PC-9 (cell line): ENCODE measurements around the gene CACNA1G. TPM values are rescaled to one million over a fixed set of nuclear protein-coding genes. Genes with fewer than 3 reads are reported as not detected.

Experiments used
- BruUV-seq: library from RNA; stranded (reverse); fragments of 400-500 nt; replicated peaks from 2 replicates; lab custom pipeline; 2021; lab: Mats Ljungman, UMichigan
- CTCF ChIA-PET: fragments of 300-600 bp; sonication (Branson Sonifier 250); formaldehyde crosslinking; loops from one replicate; lab custom pipeline; 2022; ENCODE audit warnings: antibody characterized with exemption; lab: Charles Lee
- POLR2A ChIA-PET: fragments of 300-600 bp; sonication (Branson Sonifier 250); formaldehyde crosslinking; loops from one replicate; lab custom pipeline; 2022; ENCODE audit warnings: antibody characterized with exemption; ENCODE audit not compliant: unreplicated experiment; lab: Charles Lee
- DNase-seq, 2 experiments: peaks; one replicate each; pipeline versions ENCODE4 v3.0.0 to v3.0.0-alpha.2; 2015 to 2022; ENCODE audit warnings: mixed read lengths in 1 of 2
- H2AFZ ChIP-seq: fragments of 200-600 bp; sonication (generic); 2 replicates; pipeline ENCODE4 v1.8.1; 2017; ENCODE audit warnings: antibody characterized with exemption
- H3F3A ChIP-seq: fragments of 200-600 bp; sonication (generic); 2 replicates; pipeline ENCODE4 v1.8.1; 2017; ENCODE audit warnings: antibody characterized with exemption, mild to moderate bottlenecking, low read depth; ENCODE audit not compliant: insufficient read depth
- H3K27ac ChIP-seq: fragments of 200-600 bp; sonication (generic); 2 replicates; pipeline ENCODE4 v1.6.1; 2016; ENCODE audit warnings: mixed run types
- H3K27me3 ChIP-seq: fragments of 200-600 bp; sonication (generic); 2 replicates; pipeline ENCODE4 v1.6.1; 2016; ENCODE audit warnings: low read depth, mixed run types; ENCODE audit not compliant: insufficient read depth
- H3K36me3 ChIP-seq: fragments of 200-600 bp; sonication (generic); 2 replicates; pipeline ENCODE4 v1.6.1; 2016; ENCODE audit warnings: low read depth, mixed run types
- H3K4me1 ChIP-seq: fragments of 200-600 bp; sonication (generic); replicated peaks from 2 replicates; pipeline ENCODE4 v1.6.1; 2016; ENCODE audit warnings: mixed run types; ENCODE audit not compliant: insufficient read depth
- H3K4me2 ChIP-seq: fragments of 200-600 bp; sonication (generic); 2 replicates; pipeline ENCODE4 v1.6.1; 2017; ENCODE audit warnings: mixed run types
- H3K4me3 ChIP-seq: fragments of 200-600 bp; sonication (generic); 2 replicates; pipeline ENCODE4 v1.6.1; 2016; ENCODE audit warnings: mixed run types
- H3K79me2 ChIP-seq: fragments of 200-600 bp; sonication (generic); 2 replicates; pipeline ENCODE4 v1.6.1; 2017; ENCODE audit warnings: low read depth, mixed run types
- H3K9me2 ChIP-seq: fragments of 200-600 bp; sonication (generic); 2 replicates; pipeline ENCODE4 v1.8.1; 2017; ENCODE audit warnings: mild to moderate bottlenecking; ENCODE audit not compliant: insufficient read depth
- H3K9me3 ChIP-seq: fragments of 200-600 bp; sonication (generic); 2 replicates; pipeline ENCODE4 v1.8.1; 2016; ENCODE audit warnings: low read depth; ENCODE audit not compliant: insufficient read depth
- H4K20me1 ChIP-seq: fragments of 200-600 bp; sonication (generic); 2 replicates; pipeline ENCODE4 v1.8.1; 2017; ENCODE audit not compliant: insufficient read depth
- CTCF ChIP-seq: fragments of 200-600 bp; sonication (generic); conservative IDR thresholded peaks from 2 replicates; pipeline ENCODE4 v1.6.1; 2017; ENCODE audit warnings: mixed run types, antibody characterized with exemption, mild to moderate bottlenecking, moderate library complexity
- EZH2 ChIP-seq: fragments of 200-600 bp; sonication (generic); IDR thresholded peaks from 2 replicates; pipeline ENCODE4 v1.8.0; 2017; ENCODE audit warnings: antibody characterized with exemption, low read depth
- intact Hi-C: fragments of 100-400 bp; cut with micrococcal nuclease; formaldehyde crosslinking; loops from one replicate; pipeline ENCODE4 v1.10.0; 2022; ENCODE audit not compliant: unreplicated experiment
- total RNA-seq: library from RNA; stranded (reverse); gene quantifications from 2 replicates; pipeline ENCODE4 v1.2.3, GENCODE V29; 2021

Gene CACNA1G
- total RNA-seq, 1 experiment from 2014 or later: 0.46 TPM

DNA sequence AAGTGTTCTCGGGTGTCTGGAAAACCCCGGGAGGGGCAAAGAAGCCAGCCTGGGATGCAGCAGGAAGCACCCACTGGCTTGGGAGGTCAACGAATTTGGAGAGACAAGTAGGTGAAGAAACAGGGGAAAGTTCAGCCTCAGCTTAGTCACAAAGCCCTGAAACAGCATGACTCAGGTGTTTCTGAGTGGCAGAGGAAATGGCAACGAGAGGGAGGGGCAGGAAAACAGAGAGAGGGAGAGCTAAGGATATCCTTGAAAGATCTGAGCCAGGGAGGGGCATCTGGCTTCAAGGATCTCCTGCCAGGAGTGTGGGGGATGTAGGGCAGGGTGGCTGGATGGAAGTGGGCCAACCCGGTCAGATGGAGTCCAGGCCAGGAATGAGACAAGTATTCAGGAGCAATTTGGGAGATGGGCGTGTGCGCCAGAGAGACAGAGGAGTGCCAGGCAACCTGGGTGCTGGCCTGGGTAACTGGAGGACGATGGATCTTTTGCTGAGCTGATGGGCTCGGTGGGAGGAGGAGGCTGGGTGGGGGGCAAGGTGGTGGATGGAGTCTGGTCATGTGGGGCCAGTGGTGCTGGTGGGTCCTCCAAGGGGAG is 101.4 kb downstream of the CACNA1G start:
- BruUV-seq: no TSS peak
- H3K4me3 ChIP-seq: peak overlapping the region; percentile 39; the same call in 1 of the 2 replicates

GRCh38 chr17:50662632-50663225 is 102.2 kb downstream of the CACNA1G start:
- H3K4me2 ChIP-seq: peak overlapping the region; percentile 65

More for the DNA sequence above, 101.4 kb downstream of the CACNA1G start:
- H3K9me3 ChIP-seq: no peaks in the 10 kb centered on the region
- intact Hi-C loops: loop anchor here (2.0 kb wide), 1 partner anchor 25 kb away; no protein-coding TSS in a partner anchor
- peaks cover 94% of the 10 kb centered on the region for H3F3A ChIP-seq
- H3K27me3 ChIP-seq: no peaks in the 10 kb centered on the region
- peak overlapping the region; percentile 97 for H3K27ac ChIP-seq
- TF ChIP-seq EZH2 (no peak), CTCF (no peak)
- CTCF ChIA-PET: interaction anchor here (0.5 to 3.2 kb wide), 6 partner anchors 11 to 225 kb away, joined by 3 to 33 read pairs (median 4); partner anchors contain the start of gene ANKRD40
- DNase-seq: peak; percentile 93 to 98
- H2AFZ ChIP-seq: no peak overlapping the region
- H3K9me2 ChIP-seq: no peaks in the 10 kb centered on the region
- H3K4me1 ChIP-seq: peaks cover 74% of the 10 kb centered on the region
- H4K20me1 ChIP-seq: no peaks in the 10 kb centered on the region
- H3K36me3 ChIP-seq: peaks cover 25% of the 10 kb centered on the region
- H3K4me2 ChIP-seq: peak overlapping the region; percentile 73
- POLR2A ChIA-PET: interaction anchor here (0.5 to 1.7 kb wide), 7 partner anchors 8 to 387 kb away, joined by 3 to 26 read pairs (median 7); no protein-coding TSS in a partner anchor
- peaks cover 25% of the 10 kb centered on the region; the same call in 1 of the 2 replicates for H3K79me2 ChIP-seq

More at GRCh38 chr17:50662632-50663225, 102.2 kb downstream of the CACNA1G start:
- no peak overlapping the region for H3K4me3 ChIP-seq
- DNase-seq: no peak
- no peak overlapping the region for H2AFZ ChIP-seq
- ChIA-PET CTCF (interaction anchor here (1.6 kb wide), 1 partner anchor 35 kb away, joined by 4 read pairs; no protein-coding TSS in a partner anchor), POLR2A (no interaction called here)
- H3F3A ChIP-seq: peaks cover 94% of the 10 kb centered on the region
- TF ChIP-seq EZH2: no peak
- no peak for TF ChIP-seq CTCF
- BruUV-seq: no TSS peak
- intact Hi-C loops: no loop called here
- peaks cover 22% of the 10 kb centered on the region for H3K36me3 ChIP-seq
- peaks cover 18% of the 10 kb centered on the region; the same call in 1 of the 2 replicates for H3K79me2 ChIP-seq
- H4K20me1 ChIP-seq: no peaks in the 10 kb centered on the region
- no peaks in the 10 kb centered on the region for H3K9me2 ChIP-seq
- H3K27ac ChIP-seq: peak overlapping the region; percentile 97
- no peaks in the 10 kb centered on the region for H3K9me3 ChIP-seq
- no peaks in the 10 kb centered on the region for H3K27me3 ChIP-seq
- peaks cover 74% of the 10 kb centered on the region for H3K4me1 ChIP-seq
